ENCODE data around the gene CTIF.

CTIF gene

GRCh38 chr18:48668466-48669179 lies 129.8 kb downstream of the CTIF start:
- TF ChIP-seq EZH2phosphoT487 (IDR thresholded peaks at IDR 0.05; ENCODE audit: low read depth): no peak
- TF ChIP-seq, protein P1, sequence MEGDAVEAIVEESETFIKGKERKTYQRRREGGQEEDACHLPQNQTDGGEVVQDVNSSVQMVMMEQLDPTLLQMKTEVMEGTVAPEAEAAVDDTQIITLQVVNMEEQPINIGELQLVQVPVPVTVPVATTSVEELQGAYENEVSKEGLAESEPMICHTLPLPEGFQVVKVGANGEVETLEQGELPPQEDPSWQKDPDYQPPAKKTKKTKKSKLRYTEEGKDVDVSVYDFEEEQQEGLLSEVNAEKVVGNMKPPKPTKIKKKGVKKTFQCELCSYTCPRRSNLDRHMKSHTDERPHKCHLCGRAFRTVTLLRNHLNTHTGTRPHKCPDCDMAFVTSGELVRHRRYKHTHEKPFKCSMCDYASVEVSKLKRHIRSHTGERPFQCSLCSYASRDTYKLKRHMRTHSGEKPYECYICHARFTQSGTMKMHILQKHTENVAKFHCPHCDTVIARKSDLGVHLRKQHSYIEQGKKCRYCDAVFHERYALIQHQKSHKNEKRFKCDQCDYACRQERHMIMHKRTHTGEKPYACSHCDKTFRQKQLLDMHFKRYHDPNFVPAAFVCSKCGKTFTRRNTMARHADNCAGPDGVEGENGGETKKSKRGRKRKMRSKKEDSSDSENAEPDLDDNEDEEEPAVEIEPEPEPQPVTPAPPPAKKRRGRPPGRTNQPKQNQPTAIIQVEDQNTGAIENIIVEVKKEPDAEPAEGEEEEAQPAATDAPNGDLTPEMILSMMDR (IDR thresholded peaks at IDR 0.05; ENCODE audit: low read depth, low read length): peak; percentile 69
- H3K27ac ChIP-seq (ENCODE audit: low read length): peak overlapping the region; percentile 7; the same call in 1 of the 2 replicates
- peaks cover 24% of the 10 kb centered on the region for H3K36me3 ChIP-seq (replicated peaks; ENCODE audit: low read depth, low read length)
- no peak overlapping the region for H3K4me3 ChIP-seq (ENCODE audit: low read length)
- peaks cover 5% of the 10 kb centered on the region; the same call in 1 of the 2 replicates for H3K9me3 ChIP-seq (ENCODE audit: insufficient read depth, low read length)
- no peaks in the 10 kb centered on the region for H3K79me2 ChIP-seq (ENCODE audit: low read length)
- H3K4me1 ChIP-seq (ENCODE audit: low read length): peaks cover 34% of the 10 kb centered on the region
- H3K4me2 ChIP-seq (ENCODE audit: low read length): no peak overlapping the region; the same call in 1 of the 2 replicates
- no peaks in the 10 kb centered on the region for H3K27me3 ChIP-seq (ENCODE audit: low read depth, low read length)
- H4K20me1 ChIP-seq (ENCODE audit: insufficient read depth, low read length): peaks cover 4% of the 10 kb centered on the region; the same call in 1 of the 2 replicates
- H3K9ac ChIP-seq (ENCODE audit: low read length): no peak overlapping the region
- no peak overlapping the region for H2AFZ ChIP-seq (ENCODE audit: low read depth, low read length)

GRCh38 chr18:48669180-48669675 lies 130.4 kb downstream of the CTIF start:
- H3K27me3 ChIP-seq (ENCODE audit: low read depth, low read length): no peaks in the 10 kb centered on the region
- H3K36me3 ChIP-seq (replicated peaks; ENCODE audit: low read depth, low read length): peaks cover 24% of the 10 kb centered on the region
- no peak overlapping the region for H2AFZ ChIP-seq (ENCODE audit: low read depth, low read length)
- H3K9me3 ChIP-seq (ENCODE audit: insufficient read depth, low read length): peaks cover 5% of the 10 kb centered on the region; the same call in 1 of the 2 replicates
- TF ChIP-seq, protein P1 (IDR thresholded peaks at IDR 0.05; ENCODE audit: low read depth, low read length): no peak
- TF ChIP-seq EZH2phosphoT487 (IDR thresholded peaks at IDR 0.05; ENCODE audit: low read depth): no peak
- H4K20me1 ChIP-seq (ENCODE audit: insufficient read depth, low read length): no peaks in the 10 kb centered on the region
- no peak overlapping the region for H3K9ac ChIP-seq (ENCODE audit: low read length)
- H3K4me1 ChIP-seq (ENCODE audit: low read length): peaks cover 40% of the 10 kb centered on the region
- no peak overlapping the region for H3K27ac ChIP-seq (ENCODE audit: low read length)
- no peak overlapping the region for H3K4me3 ChIP-seq (ENCODE audit: low read length)
- H3K79me2 ChIP-seq (ENCODE audit: low read length): no peaks in the 10 kb centered on the region
- no peak overlapping the region for H3K4me2 ChIP-seq (ENCODE audit: low read length)

GRCh38 chr18:48669991-48670750 lies 131.3 kb downstream of the CTIF start:
- peaks cover 23% of the 10 kb centered on the region for H3K36me3 ChIP-seq (replicated peaks; ENCODE audit: low read depth, low read length)
- no peaks in the 10 kb centered on the region for H4K20me1 ChIP-seq (ENCODE audit: insufficient read depth, low read length)
- no peak overlapping the region for H3K4me3 ChIP-seq (ENCODE audit: low read length)
- peaks cover 5% of the 10 kb centered on the region; the same call in 1 of the 2 replicates for H3K9me3 ChIP-seq (ENCODE audit: insufficient read depth, low read length)
- no peaks in the 10 kb centered on the region for H3K79me2 ChIP-seq (ENCODE audit: low read length)
- no peak overlapping the region for H3K4me2 ChIP-seq (ENCODE audit: low read length)
- no peak overlapping the region for H3K9ac ChIP-seq (ENCODE audit: low read length)
- TF ChIP-seq EZH2phosphoT487 (IDR thresholded peaks at IDR 0.05; ENCODE audit: low read depth): no peak
- TF ChIP-seq, protein P1 (IDR thresholded peaks at IDR 0.05; ENCODE audit: low read depth, low read length): no peak
- no peak overlapping the region for H2AFZ ChIP-seq (ENCODE audit: low read depth, low read length)
- H3K4me1 ChIP-seq (ENCODE audit: low read length): peaks cover 45% of the 10 kb centered on the region
- H3K27me3 ChIP-seq (ENCODE audit: low read depth, low read length): no peaks in the 10 kb centered on the region
- no peak overlapping the region for H3K27ac ChIP-seq (ENCODE audit: low read length)
